T-helper 17 cell (primary cell): ENCODE data around the gene HELZ. TPM values are rescaled to one million over a fixed set of nuclear protein-coding genes. Genes with fewer than 3 reads are reported as not detected.

Experiments
- ATAC-seq: fragments of 150-1000 bp; cut with Tn5 transposase; 2 replicates; pipeline ENCODE4 v1.10.0; 2021; ENCODE audit warnings: mild to moderate bottlenecking, moderate library complexity
- DNase-seq, 3 donors: peaks; one replicate each; pipeline versions ENCODE4 v3.0.0 to v3.0.0-alpha.2; 2020 to 2021
- H3K9me3 ChIP-seq: one replicate; pipeline ENCODE4 v1.7.0; 2013; ENCODE audit warnings: low read length, mild to moderate bottlenecking; ENCODE audit not compliant: control insufficient read depth, poor library complexity, severe bottlenecking
- H3K27ac Mint-ChIP-seq: one replicate; pipeline ENCODE4 v1.8.0; 2022; ENCODE audit warnings: mild to moderate bottlenecking, moderate library complexity, mixed read lengths
- H3K27me3 Mint-ChIP-seq: one replicate; pipeline ENCODE4 v1.8.0; 2022; ENCODE audit warnings: mixed read lengths
- H3K36me3 Mint-ChIP-seq: one replicate; pipeline ENCODE4 v1.8.0; 2022; ENCODE audit warnings: low read depth, mixed read lengths
- H3K4me1 Mint-ChIP-seq: one replicate; pipeline ENCODE4 v1.8.0; 2022; ENCODE audit warnings: mild to moderate bottlenecking, mixed read lengths
- H3K4me3 Mint-ChIP-seq: one replicate; pipeline ENCODE4 v1.8.0; 2022; ENCODE audit warnings: mild to moderate bottlenecking, moderate library complexity, mixed read lengths
- total RNA-seq, 4 donors: library from RNA in 2 of 4; stranded (reverse) in 2 of 4; gene quantifications; one replicate each; pipeline ENCODE4 v1.2.3 and lab custom pipeline; 2022 to 2026

The HELZ gene
- total RNA-seq, 2 donors from 2014 or later = 124 to 164 TPM

DNA sequence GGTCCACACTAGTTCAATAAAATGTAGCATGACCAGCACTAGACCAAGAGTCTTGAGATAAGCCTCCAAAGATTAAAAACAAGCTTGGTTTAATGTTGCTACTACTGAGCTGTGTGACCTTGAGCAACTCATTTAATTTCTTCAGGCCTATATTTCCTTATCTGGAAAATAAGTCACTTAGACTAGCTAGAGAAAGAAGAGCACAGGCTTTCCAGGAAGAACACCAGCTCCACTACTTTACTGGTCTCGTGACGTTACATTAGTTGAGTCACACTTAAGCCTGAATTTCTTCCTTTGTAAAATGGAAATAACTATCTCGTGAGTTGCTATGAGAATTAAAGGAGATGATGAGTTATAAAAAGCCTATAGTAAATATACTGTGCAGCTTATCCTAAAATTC, 5.4 kb downstream of the HELZ start:
- DNase-seq = no peak
- Mint-ChIP-seq H3K27ac (peak overlapping the region; percentile 86), H3K4me3 (peak overlapping the region; percentile 68), H3K27me3 (no peaks in the 10 kb centered on the region), H3K4me1 (peaks cover 43% of the 10 kb centered on the region), H3K36me3 (no peaks in the 10 kb centered on the region)
- no peak for ATAC-seq
- H3K9me3 ChIP-seq = no peaks in the 10 kb centered on the region

DNA sequence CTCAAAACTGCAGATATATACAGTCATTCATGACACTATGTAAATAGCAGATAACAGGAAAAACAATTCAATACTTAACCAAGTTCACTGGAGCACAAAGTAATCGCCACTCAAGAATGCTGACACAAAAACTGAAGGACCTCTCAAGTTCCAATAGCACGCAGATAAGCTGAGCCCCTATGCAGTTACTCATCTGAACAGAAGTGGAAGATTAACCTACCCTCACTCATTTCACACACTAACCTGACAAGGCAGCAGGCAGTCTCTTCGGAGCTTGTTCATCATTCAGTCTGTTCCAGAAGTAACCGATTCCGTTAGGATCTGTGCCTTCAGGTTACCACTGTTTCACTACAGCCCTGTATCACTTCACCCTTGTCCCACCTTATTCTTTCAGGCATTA, 6.0 kb downstream of the HELZ start:
- DNase-seq (no peak), ATAC-seq (no peak)
- H3K9me3 ChIP-seq = no peaks in the 10 kb centered on the region
- Mint-ChIP-seq H3K36me3 (peaks cover 3% of the 10 kb centered on the region), H3K4me1 (peaks cover 45% of the 10 kb centered on the region), H3K27ac (peak overlapping the region; percentile 86), H3K4me3 (no peak overlapping the region), H3K27me3 (no peaks in the 10 kb centered on the region)

DNA sequence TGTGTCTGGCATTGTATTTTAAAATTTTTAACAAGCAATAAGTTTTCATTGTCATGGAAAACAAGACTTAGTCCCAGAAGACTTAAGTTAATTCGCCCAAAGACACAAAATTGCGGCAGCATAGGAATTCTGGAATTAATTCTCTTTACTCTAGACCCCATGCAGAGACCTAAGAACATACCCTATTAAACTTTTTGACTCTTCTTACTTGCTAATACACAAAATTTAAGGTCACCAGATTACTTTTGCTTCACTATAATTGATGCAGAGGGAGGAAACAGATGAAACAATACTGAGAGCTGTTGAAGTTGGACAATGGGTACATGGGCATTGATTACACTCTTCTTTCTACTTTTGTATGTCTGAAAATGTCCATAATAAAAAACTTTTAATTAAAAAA, 12.6 kb downstream of the HELZ start:
- no peak for ATAC-seq
- H3K36me3 Mint-ChIP-seq = peaks cover 5% of the 10 kb centered on the region

DNA sequence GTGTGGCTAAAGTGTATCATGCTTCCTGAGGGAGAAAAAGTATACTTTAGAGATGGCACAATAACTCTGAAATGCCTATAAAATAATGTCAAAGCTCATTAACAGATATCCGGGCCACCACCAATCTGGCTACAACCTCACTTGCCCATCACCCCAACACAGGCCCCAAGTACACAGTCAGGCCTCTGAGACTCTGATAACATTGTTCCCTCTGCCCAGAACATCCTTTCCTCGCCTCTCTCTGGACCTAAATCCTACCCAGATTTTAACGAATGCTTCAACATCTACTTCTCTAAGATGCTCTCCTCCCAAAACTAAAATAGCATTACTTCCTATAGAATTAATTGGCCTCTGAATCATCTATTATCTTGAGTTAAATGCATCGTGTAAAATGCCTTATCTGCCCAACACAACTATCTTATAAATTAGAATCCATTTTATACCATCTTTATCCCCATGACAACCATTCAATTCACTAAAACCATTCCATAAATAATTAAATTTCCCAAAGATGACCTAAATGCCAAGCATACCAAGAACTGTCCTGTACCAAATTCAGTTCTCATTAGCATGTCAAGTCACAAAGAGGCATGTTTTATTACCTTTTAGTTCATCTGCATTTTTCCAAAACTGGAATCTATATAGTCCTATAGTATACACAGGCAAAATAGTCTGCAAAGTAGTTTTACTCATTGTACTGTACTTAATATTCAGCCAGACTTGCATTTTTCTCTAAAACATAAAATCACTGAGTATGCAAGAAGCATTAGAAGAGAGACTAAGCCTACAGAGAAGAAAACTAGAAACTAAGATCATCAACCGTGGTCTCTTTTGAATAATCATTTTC, 15.7 kb downstream of the HELZ start:
- H3K4me3 Mint-ChIP-seq = no peak overlapping the region
- peaks cover 8% of the 10 kb centered on the region for H3K36me3 Mint-ChIP-seq
- H3K9me3 ChIP-seq = no peaks in the 10 kb centered on the region
- H3K4me1 Mint-ChIP-seq = peaks cover 38% of the 10 kb centered on the region
- no peaks in the 10 kb centered on the region for H3K27me3 Mint-ChIP-seq
- H3K27ac Mint-ChIP-seq = peak overlapping the region; percentile 70
- no peak for ATAC-seq
- no peak for DNase-seq

More for the DNA sequence above, 12.6 kb downstream of the HELZ start:
- H3K4me1 Mint-ChIP-seq = peaks cover 33% of the 10 kb centered on the region
- H3K4me3 Mint-ChIP-seq = no peak overlapping the region
- H3K9me3 ChIP-seq = no peaks in the 10 kb centered on the region
- peak overlapping the region; percentile 53 for H3K27ac Mint-ChIP-seq
- no peak for DNase-seq
- H3K27me3 Mint-ChIP-seq = no peaks in the 10 kb centered on the region

DNA sequence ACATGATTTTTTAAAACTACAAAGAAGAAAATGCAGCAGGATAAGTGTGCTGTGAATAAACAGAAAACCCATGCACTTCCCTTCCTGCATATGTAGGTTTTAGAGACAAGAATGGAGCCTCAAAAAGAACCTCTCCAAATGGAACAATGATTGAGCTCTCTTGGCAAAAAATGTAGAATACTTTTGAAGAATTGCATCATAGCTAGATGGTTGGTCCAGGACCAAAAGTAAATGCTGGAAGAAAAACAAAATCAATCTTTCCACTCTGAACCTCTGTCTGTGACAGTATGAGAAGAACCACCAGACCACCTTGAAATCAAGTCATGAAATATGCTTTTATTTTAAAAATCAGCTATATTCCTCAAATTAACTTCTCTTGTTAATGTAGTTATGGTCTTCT, 17.5 kb downstream of the HELZ start:
- no peak overlapping the region for H3K4me3 Mint-ChIP-seq
- peaks cover 4% of the 10 kb centered on the region for H3K36me3 Mint-ChIP-seq
- H3K27ac Mint-ChIP-seq = no peak overlapping the region
- DNase-seq (no peak), ATAC-seq (no peak)
- H3K9me3 ChIP-seq = no peaks in the 10 kb centered on the region
- H3K27me3 Mint-ChIP-seq = no peaks in the 10 kb centered on the region
- H3K4me1 Mint-ChIP-seq = peaks cover 38% of the 10 kb centered on the region

DNA sequence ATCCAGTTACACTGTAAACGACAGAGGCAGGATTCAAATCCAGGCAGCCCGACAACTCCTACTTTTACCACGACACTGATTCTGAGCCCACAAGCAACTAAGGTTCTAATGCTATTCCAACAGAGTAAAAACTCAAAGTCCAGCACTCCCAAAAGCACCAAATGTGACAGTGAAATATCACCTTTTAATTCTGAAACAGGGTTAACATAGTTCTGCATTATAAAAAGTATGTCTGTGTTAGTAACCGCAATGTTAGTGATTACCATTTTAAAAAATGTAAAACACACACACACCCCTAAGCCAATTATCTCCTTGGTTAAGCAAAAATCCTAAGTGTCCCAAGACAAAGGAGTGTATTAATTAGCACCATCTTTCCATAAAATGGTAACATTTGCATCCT, 19.7 kb downstream of the HELZ start:
- Mint-ChIP-seq H3K36me3 (peaks cover 7% of the 10 kb centered on the region), H3K4me3 (no peak overlapping the region), H3K27ac (no peak overlapping the region), H3K4me1 (peaks cover 35% of the 10 kb centered on the region), H3K27me3 (no peaks in the 10 kb centered on the region)
- no peaks in the 10 kb centered on the region for H3K9me3 ChIP-seq
- DNase-seq = no peak
- ATAC-seq = no peak

DNA sequence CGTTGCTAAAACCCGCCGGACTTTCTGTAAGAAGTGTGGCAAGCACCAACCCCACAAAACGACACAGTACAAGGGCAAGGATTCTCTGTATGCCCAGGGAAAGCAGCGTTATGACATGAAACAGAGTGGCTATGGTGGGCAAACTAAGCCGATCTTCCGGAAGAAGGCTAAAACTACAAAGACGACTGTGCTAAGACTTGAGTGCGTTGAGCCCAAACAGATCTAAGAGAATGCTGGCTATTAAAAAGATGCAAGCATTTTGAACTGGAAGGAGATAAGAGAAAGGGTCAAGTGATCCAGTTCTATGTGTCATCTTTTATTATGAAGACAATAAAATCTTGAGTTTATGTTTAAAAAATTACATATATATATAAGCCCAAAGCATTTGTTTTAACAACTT, 20.3 kb downstream of the HELZ start:
- no peaks in the 10 kb centered on the region for H3K9me3 ChIP-seq
- DNase-seq = no peak
- H3K4me1 Mint-ChIP-seq = peaks cover 40% of the 10 kb centered on the region
- H3K36me3 Mint-ChIP-seq = peaks cover 7% of the 10 kb centered on the region
- no peaks in the 10 kb centered on the region for H3K27me3 Mint-ChIP-seq
- no peak overlapping the region for H3K27ac Mint-ChIP-seq
- H3K4me3 Mint-ChIP-seq = no peak overlapping the region
- ATAC-seq = no peak

DNA sequence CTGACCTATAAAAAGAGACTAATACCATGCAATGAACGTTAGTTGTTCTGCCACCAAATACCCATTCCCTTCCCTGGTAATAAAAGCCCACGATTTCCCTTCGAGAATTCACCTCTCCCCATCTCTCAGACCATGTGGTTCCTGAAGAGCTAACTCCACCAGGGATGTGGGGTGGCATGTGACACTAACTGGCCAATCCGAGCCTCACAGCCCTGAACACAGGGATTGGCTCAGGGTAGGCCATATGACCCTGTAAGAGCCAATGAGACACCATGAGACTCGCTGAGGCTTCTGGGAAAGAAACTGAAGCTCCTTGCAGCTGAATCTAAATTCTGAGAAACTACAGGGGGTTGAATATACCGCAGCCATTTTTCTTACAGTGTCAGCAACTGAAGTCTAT, 21.1 kb downstream of the HELZ start:
- H3K9me3 ChIP-seq = no peaks in the 10 kb centered on the region
- DNase-seq (no peak), ATAC-seq (peak; percentile 79)
- Mint-ChIP-seq H3K4me1 (peaks cover 39% of the 10 kb centered on the region), H3K27ac (peak overlapping the region; percentile 74), H3K36me3 (peaks cover 7% of the 10 kb centered on the region), H3K27me3 (no peaks in the 10 kb centered on the region), H3K4me3 (no peak overlapping the region)

DNA sequence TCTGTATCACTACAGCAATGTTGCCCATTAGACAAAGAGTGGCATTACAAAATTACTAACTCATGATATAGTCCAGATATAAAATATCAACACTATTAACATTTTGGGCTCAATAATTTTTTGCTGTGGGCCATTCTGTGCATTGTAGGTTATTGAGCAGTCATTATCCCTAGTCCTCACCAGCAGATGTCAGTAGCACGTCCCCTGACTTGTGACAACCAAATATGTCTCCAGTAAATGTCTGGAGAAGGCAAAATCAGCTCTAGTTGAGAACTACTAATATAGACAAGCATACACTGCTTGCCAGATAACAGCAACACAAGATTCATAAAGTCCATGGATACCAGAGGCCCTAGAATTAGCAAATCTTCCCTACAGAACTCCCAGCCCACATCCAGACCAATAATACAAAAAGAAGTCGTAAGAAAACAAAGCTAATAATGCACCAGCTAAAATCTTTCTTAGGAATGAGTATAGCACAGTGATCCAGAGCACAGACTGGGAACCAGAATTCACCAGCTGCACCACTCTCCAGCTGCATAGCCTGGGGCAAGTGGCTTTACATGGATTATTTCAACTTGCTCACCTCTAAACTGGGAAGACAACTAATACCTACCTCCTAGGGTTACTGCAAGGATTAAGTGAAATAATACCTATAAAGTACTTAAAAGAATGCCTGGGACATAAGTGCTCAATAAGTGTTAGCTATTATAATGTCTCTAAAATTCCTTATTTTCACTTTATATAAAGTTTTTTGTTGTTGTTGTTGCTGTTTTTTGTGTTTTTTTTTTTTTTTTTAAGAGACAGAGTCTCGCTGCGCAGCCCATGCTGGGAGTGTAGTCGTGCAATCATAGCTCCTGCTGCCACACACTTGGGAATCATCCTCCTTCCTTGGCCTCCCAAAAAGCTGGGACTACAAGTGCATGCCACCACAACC, 23.7 kb downstream of the HELZ start:
- peaks cover 4% of the 10 kb centered on the region for H3K36me3 Mint-ChIP-seq
- H3K9me3 ChIP-seq = no peaks in the 10 kb centered on the region
- H3K4me3 Mint-ChIP-seq = peak overlapping the region; percentile 31
- H3K27ac Mint-ChIP-seq = no peak overlapping the region
- H3K27me3 Mint-ChIP-seq = no peaks in the 10 kb centered on the region
- H3K4me1 Mint-ChIP-seq = peaks cover 34% of the 10 kb centered on the region
- ATAC-seq = peak; percentile 85
- peak in 1 of 3 donors; percentile 17 for DNase-seq

DNA sequence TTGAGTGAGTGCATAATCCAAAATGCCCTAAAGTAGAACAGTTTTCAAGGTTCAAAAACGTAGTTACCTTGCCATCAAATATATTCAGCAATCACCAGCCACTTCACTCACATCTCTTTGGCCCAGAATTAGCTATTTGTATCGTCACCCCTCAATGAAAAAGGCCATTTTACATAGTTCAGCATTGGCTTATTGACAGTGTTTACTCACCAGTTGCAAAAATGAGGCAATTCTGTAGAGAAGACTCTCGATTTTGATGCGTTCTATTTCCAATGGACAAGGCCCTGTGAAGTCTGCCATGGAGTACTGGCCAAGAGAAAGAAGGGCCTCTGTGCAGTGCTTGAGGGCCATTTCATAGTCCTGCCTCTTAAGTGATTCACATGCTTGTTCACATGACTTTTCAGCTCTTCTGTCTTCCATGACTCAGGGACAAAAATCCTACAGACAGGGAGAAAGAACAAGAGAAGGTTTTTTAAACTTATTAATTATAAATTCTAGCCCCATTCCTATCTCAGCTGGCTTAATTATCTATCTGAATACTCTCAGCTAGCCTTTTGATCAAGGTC, 26.5 kb downstream of the HELZ start:
- DNase-seq (no peak), ATAC-seq (no peak)
- peak overlapping the region; percentile 72 for H3K27ac Mint-ChIP-seq
- H3K27me3 Mint-ChIP-seq = no peaks in the 10 kb centered on the region
- peaks cover 26% of the 10 kb centered on the region for H3K4me1 Mint-ChIP-seq
- peaks cover 4% of the 10 kb centered on the region for H3K36me3 Mint-ChIP-seq
- peak overlapping the region; percentile 12 for H3K4me3 Mint-ChIP-seq
- no peaks in the 10 kb centered on the region for H3K9me3 ChIP-seq

DNA sequence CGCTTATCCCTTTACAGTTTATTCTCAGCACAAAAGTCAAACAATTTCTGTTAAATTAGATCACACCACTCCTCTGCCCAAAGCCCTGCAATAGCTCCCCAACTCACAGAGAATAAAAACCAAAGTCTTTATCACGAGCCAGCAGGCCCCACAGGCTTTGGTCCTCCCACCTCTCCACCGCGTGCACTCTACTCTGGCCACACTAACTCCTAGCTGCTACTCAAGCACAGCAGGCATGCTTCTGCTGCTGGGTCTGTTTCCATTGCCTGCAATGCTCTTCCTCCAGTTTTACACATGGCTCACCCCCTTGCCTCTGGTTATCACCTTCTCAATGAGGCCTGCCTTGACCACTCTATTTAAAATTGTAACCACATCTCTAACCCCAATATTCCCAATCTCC, 27.6 kb downstream of the HELZ start:
- DNase-seq (no peak), ATAC-seq (no peak)
- H3K36me3 Mint-ChIP-seq = peaks cover 4% of the 10 kb centered on the region

DNA sequence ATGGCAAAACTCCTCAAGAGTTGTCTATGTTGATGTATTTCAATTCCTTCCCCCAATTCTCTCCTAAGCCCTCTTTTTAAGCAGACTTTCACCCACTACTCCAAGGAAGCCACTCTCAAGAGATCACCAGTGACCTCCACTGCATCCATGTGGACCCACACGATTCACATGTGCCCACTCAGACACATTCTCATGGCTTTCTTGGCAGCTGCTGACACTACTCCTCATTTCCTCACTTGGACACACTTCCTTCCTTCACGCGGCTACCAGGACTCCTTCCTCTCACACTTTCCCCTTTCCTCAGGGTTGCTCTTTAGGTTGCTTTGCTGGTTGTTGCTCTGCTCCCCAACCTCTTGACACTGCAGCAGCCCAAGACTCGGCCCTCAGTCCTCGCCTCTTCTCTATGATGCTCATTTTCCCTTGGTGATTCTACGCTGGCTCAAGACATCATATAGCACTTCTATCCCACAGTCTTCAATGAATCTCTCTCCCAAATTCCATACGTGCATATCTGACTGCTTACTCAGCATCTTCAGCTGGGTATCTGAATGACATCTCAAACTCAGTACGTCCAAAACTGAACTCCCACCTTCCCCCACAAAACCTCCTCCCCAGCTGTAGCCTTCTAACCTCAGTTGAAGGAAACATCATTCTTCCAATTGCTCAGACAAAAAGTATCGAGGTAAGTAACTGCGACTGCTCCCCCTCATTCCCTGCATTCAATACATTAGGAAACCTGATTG, 28.2 kb downstream of the HELZ start:
- Mint-ChIP-seq H3K27me3 (no peaks in the 10 kb centered on the region), H3K4me3 (no peak overlapping the region), H3K36me3 (peaks cover 4% of the 10 kb centered on the region), H3K27ac (no peak overlapping the region), H3K4me1 (peaks cover 28% of the 10 kb centered on the region)
- H3K9me3 ChIP-seq = no peaks in the 10 kb centered on the region
- DNase-seq (no peak), ATAC-seq (no peak)

More for the DNA sequence above, 27.6 kb downstream of the HELZ start:
- Mint-ChIP-seq H3K4me1 (peaks cover 26% of the 10 kb centered on the region), H3K27ac (no peak overlapping the region), H3K27me3 (no peaks in the 10 kb centered on the region), H3K4me3 (no peak overlapping the region)
- no peaks in the 10 kb centered on the region for H3K9me3 ChIP-seq
